GM12891 (cell line): Measurements from ENCODE around the gene CR1.

ENCODE experiments used
- POLR2A ChIP-seq: IDR thresholded peaks from 2 replicates; pipeline ENCODE4 v1.6.1; 2011; ENCODE audit warnings: low read depth, low read length, control low read depth
- POLR2AphosphoS5 ChIP-seq: IDR thresholded peaks from 2 replicates; pipeline ENCODE4 v1.6.1; 2011; ENCODE audit warnings: low read depth, low read length, control low read depth
- POU2F2 ChIP-seq: IDR thresholded peaks from 2 replicates; pipeline ENCODE4 v1.6.1; 2011; ENCODE audit warnings: low read depth, mild to moderate bottlenecking, control low read depth, low read length, moderate library complexity
- SPI1 ChIP-seq: IDR thresholded peaks from 2 replicates; pipeline ENCODE4 v1.6.1; 2011; ENCODE audit warnings: low read depth, low read length, control low read depth
- TAF1 ChIP-seq: IDR thresholded peaks from 2 replicates; pipeline ENCODE4 v1.6.1; 2011; ENCODE audit warnings: low read depth, low read length, control low read depth

GRCh38 chr1:207646944-207647579, 151.1 kb downstream of the CR1 start:
- TF ChIP-seq POLR2A (no peak), TAF1 (no peak), POLR2AphosphoS5 (no peak), SPI1 (no peak), POU2F2 (no peak)
